Subcutaneous adipose tissue (tissue), 4 donors: ENCODE measurements around the gene FGF3. TPM values are rescaled to one million over a fixed set of nuclear protein-coding genes. Genes with fewer than 3 reads are reported as not detected.

Source experiments
- total RNA-seq, 4 donors: library from RNA; depleted of rRNA; stranded (reverse); fragments of >200 nt; gene quantifications; one replicate each; pipeline ENCODE4 v1.1.0, GENCODE V29; 2016
- TF ChIP-seq, protein P1 (sequence below): fragments of 450-650 bp; IDR thresholded peaks from one replicate; pipeline ENCODE4 v1.5.1; 2016; ENCODE audit warnings: low read depth, mild to moderate bottlenecking, control low read depth, antibody characterized with exemption, moderate library complexity

Gene FGF3
- total RNA-seq, 4 donors from 2014 or later = not detected

DNA sequence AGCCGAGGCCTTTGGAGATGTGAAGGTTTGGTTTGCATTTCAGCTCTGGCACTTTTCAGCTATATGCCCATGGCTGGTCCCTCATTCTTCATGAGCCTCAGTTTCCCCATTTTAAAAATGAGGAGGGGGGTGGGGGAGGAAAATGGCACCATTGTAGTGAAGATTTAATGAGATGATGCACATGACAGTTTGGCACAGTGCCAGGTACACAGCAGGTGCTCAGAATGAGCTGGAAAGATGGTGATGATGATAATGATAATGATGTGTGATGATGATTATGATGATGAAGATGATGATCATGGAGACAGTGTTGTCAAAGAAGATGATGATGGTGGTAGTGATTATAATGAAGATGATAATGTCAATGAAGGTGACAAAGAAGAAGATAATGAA, 24.3 kb upstream of the FGF3 start:
- TF ChIP-seq, protein P1, sequence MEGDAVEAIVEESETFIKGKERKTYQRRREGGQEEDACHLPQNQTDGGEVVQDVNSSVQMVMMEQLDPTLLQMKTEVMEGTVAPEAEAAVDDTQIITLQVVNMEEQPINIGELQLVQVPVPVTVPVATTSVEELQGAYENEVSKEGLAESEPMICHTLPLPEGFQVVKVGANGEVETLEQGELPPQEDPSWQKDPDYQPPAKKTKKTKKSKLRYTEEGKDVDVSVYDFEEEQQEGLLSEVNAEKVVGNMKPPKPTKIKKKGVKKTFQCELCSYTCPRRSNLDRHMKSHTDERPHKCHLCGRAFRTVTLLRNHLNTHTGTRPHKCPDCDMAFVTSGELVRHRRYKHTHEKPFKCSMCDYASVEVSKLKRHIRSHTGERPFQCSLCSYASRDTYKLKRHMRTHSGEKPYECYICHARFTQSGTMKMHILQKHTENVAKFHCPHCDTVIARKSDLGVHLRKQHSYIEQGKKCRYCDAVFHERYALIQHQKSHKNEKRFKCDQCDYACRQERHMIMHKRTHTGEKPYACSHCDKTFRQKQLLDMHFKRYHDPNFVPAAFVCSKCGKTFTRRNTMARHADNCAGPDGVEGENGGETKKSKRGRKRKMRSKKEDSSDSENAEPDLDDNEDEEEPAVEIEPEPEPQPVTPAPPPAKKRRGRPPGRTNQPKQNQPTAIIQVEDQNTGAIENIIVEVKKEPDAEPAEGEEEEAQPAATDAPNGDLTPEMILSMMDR = no peak

DNA sequence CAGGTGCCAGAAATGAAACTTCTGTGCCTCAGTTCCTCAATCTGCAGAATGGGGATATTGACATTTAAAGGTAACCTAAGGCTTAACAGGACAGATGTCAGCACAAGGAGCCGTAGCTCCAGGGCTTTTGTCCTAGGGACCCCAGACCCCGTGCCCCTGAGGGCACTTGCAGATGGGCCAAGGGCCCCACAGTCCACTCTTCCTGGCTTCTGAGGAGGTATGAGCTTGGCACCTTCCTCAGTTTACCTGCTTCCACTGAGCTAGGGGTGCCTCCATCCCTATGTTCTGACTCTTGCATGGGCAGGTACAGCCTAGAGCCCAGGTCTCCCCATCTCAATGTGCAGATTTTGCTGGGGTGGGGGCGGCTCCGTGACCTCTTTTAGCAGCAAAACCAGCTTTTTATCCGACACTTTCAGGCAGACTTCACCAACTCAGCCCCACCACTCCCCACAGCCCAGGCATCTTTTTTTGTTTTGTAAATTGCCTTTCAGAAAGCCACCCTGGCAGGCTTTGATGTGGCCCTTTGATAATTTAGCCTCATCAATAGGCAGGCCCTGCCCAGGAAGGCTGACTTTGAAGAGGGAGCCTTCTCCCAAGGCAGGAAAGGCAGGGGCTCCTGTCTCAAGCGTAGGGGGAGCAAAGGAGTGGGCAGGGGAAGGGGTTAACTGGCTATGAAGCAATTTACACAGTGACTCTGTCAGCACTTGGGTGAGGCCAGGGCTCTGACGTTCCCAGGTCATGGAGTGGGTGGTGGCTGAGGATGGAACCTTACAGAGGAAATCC, 23.7 kb upstream of the FGF3 start:
- TF ChIP-seq, protein P1 = no peak

DNA sequence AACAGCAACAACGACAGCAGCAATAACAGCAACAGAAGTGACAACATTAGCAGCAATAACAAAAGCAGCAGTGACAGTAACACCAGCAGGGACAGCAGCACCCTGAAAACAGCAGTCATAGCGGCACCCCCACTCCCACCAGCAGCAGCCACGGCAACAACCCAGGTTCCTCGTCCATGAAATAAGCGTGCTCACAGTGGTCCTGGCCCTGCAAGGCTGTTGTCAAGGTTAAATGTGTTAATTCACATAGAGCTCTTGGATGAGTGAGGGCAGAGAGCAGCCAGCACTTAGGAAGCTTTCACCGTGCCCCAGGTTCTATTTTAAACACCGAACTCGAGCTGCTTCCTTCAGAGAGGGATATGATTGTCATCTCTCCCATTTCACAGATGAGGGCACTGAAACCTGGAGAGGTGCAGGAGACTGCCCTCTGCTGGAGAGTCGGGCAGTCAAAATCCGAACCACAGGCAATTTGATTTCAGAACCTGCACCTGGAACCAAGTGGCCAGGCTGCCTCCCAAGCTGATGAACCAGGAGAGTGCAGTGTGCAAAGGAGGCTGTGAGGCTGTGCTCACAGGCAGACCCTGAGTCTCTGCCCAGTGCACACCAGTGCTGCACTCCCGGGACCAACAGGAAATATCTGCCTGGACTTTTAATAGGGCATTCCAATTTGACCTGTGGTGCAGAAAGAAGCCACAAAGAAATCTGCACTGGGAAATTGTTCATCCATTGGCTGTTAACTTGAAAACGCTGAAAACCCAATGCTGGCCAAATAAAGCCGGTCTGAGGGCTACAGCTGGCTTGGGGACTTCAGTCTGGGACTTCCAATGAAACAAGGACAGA, 22.9 kb upstream of the FGF3 start:
- TF ChIP-seq, protein P1 = no peak

DNA sequence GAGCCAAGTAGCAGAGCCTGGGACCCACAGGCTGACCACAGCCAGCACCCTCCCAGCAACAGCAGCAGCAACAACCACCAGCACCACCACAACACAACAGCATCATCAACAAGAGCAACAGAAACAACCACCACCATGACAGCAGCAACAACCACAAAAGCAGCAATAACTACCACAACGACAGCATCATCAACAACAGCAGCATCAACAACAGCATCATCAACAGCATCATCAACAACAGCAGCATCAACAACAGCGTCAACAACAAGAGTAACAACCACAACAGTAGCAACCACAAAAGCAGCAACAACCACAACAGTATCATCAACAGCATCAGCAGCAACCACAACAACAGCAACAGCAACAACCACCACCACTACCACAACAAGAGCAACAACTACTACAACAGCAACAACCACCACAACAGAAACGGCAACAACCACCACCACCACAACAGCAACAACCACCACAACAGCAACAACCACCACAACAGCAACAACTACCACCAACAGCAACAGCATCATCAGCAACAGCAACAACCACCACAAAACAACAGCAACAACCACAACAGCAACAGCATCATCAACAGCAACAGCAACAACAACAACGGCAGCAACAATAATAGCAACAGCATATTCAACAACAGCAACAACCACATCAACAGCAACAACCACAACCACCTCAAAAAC, 22.1 kb upstream of the FGF3 start:
- TF ChIP-seq, protein P1 = no peak

DNA sequence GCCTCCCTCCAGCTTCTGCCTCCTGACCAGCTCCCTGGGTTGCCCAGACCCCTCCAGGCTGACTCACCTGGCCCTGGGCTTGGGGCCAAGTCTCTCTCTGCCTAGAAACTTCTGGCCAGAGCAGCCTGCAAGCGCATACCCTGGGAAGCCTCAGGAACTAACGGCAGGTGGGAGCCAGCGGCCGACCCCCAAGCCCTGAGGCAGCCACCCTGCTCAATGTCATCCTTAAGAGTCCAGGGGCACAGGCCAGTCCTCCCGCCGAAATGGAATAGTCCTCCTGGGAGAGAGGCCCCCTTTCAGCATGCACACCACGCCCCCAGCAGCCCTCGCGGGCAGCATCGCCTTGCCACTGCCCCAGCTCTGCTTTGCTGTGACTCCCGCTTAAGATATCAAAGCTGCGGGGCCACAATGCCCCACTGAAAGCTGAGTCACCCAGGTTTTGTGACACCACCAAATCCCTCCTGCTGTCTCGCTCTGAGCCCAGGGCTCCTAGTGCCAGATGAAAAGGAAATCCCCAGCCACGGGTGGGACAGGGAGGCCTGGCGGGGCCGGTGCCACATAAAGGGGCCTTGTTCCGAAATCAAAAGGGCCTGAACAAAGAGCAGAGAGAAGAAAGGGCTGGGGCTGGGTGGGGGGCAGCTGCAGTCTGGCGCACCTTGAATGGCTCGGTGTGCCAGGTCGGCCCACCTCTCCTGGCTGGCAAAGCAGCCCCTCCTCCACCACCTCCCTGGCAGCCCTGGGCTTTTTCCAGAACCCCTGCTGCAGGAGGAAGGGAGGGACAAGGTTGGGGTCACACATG, 21.4 kb upstream of the FGF3 start:
- TF ChIP-seq, protein P1 = no peak

DNA sequence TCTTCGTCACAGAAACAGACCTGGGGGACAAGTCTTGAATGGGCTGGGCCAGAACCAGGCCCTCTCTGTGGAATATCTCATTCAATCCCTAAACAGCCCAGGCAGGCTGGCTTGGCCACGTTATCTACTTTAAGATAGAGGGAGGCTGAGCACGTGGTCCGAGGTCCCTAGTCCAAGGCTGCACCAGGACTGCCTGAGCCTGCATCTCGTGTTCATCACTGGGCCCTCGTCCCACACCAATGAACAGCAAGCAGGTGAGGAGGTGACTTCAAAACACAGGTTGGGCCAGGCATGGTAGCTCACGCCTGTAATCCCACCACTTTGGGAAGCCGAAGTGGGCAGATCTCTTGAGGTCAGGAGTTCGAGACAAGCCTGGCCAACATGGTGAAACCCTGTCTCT, 20.3 kb upstream of the FGF3 start:
- TF ChIP-seq, protein P1 = no peak
